Upper lobe of left lung (tissue), 4 donors: Measurements from ENCODE around the gene EXOC6B.

Experiments
- POLR2A ChIP-seq, 4 donors: fragments of 450-650 bp; IDR thresholded peaks; one replicate each; pipeline ENCODE4 v1.5.1; 2016 to 2017; ENCODE audit warnings: antibody characterized with exemption in 4 of 4, mild to moderate bottlenecking in 2 of 4
- POLR2AphosphoS5 ChIP-seq, 2 donors: sonication (generic); formaldehyde crosslinking; IDR thresholded peaks; one replicate each; pipeline ENCODE4 v1.5.1; 2017; ENCODE audit warnings: antibody characterized with exemption in 2 of 2
- TF ChIP-seq, protein P1 (sequence below), 6 experiments: fragments of 450-650 bp in 4 of 6; fragments of 200-600 bp in 2 of 6; sonication (generic) in 2 of 6; IDR thresholded peaks; one replicate each; pipeline ENCODE4 v1.5.1; 2016 to 2019; ENCODE audit warnings: antibody characterized with exemption in 6 of 6

- TF ChIP-seq, protein P1, sequence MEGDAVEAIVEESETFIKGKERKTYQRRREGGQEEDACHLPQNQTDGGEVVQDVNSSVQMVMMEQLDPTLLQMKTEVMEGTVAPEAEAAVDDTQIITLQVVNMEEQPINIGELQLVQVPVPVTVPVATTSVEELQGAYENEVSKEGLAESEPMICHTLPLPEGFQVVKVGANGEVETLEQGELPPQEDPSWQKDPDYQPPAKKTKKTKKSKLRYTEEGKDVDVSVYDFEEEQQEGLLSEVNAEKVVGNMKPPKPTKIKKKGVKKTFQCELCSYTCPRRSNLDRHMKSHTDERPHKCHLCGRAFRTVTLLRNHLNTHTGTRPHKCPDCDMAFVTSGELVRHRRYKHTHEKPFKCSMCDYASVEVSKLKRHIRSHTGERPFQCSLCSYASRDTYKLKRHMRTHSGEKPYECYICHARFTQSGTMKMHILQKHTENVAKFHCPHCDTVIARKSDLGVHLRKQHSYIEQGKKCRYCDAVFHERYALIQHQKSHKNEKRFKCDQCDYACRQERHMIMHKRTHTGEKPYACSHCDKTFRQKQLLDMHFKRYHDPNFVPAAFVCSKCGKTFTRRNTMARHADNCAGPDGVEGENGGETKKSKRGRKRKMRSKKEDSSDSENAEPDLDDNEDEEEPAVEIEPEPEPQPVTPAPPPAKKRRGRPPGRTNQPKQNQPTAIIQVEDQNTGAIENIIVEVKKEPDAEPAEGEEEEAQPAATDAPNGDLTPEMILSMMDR (IDR thresholded peaks at IDR 0.05), result no peak
- TF ChIP-seq POLR2A (IDR thresholded peaks at IDR 0.05) (no peak), POLR2AphosphoS5 (IDR thresholded peaks at IDR 0.05) (no peak)
Measured at GRCh38 chr2:72627083-72627482, 198.8 kb downstream of the EXOC6B start.
